IPS DF 19.7 (cell line): ENCODE measurements around the gene ARAP2.

ENCODE experiments used
- DNase-seq: peaks from one replicate; pipeline ENCODE4 v3.0.0-alpha.2; 2013; ENCODE audit warnings: low read depth, low spot score

ARAP2 gene

GRCh38 chr4:36244257-36245082 lies at the start of gene ARAP2:
Gene ARAP2, minus strand, starts transcription at chr4:36244514. Its CDS starts 15,028 bp downstream, at chr4:36229486.
- no peak for DNase-seq

GRCh38 chr4:36292556-36293188 lies 48.4 kb upstream of the ARAP2 start:
- DNase-seq, result no peak

GRCh38 chr4:36290641-36291040 lies 46.3 kb upstream of the ARAP2 start:
- DNase-seq, result no peak

- DNase-seq, result no peak
Observed at GRCh38 chr4:36288731-36289426, 44.6 kb upstream of the ARAP2 start.

GRCh38 chr4:36286481-36286871 lies 42.2 kb upstream of the ARAP2 start:
- no peak for DNase-seq

- no peak for DNase-seq
Observed at GRCh38 chr4:36285784-36286480, 41.6 kb upstream of the ARAP2 start.

DNA sequence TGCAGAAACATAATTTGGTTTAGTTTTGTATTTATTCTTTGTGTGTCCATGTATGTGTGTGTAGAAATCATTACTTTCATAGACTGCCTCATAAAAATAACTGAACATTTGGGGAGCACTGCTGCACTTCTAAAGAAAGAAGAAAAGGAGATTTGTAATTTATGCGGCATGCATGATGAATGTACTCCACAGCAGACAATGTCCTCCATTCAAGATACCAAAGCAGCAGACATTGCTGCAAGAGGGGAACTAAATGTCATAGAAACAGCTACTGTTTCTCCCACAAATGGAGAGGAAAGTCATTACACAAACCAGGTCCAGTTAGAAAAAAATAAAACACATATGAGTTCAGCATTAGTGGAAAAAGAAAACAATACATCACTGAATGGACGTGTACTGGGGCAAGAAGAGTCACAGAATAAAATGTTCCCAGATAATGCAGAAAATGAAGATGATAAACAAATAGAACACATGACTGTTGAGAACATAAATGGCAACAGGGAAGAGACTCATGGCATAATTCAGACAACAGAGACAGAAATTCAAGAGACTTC lies 39.7 kb upstream of the ARAP2 start:
- no peak for DNase-seq

- no peak for DNase-seq
Observed at GRCh38 chr4:36282503-36283030, 38.3 kb upstream of the ARAP2 start.

GRCh38 chr4:36281384-36282106 lies 37.2 kb upstream of the ARAP2 start, which contains the start of gene DTHD1:
Gene DTHD1, plus strand, starts transcription at chr4:36281616. Its CDS starts 143 bp downstream, at chr4:36281759.
- DNase-seq, result no peak

DNA sequence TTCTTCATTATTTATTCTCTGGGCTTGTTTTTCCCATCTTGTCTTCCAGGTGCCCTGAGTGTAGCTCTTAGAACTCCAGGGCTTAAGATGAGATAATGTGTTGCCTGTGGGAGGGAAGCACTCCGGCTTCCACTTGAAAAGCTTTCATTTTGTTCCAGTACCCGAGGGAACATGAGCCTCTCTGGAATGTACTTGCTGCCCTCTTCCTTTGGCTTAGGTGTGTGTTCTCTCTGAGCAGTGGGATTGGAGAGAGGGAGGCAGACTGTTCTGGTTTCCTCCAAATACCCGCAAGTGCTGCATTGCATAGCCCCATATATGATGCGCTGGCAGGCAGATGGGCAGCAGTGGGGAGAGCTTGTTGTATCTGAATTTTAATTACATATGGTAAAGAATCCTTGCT lies 36.2 kb upstream of the ARAP2 start:
- DNase-seq, result peak; percentile 20

DNA sequence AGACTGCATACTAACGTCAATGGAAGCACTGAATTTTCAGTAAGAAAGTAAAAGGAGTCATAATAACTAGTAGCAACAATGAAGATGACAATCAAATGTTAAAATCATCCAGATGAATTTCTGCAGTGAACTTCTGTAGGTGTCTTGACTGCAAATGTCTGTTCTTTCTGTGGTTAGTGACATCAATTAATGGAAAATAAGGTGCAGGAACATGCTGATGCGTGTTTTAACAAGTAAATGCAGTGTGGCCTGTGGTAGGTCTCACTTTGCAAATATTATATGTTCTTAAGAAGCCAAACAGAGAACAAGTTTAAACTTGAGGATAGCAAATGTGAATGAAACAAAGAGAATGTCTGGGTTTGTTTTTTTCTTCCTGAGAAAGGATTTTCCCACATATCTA lies 34.5 kb upstream of the ARAP2 start:
- DNase-seq, result no peak

GRCh38 chr4:36277533-36277932 lies 33.2 kb upstream of the ARAP2 start:
- DNase-seq, result no peak

DNA sequence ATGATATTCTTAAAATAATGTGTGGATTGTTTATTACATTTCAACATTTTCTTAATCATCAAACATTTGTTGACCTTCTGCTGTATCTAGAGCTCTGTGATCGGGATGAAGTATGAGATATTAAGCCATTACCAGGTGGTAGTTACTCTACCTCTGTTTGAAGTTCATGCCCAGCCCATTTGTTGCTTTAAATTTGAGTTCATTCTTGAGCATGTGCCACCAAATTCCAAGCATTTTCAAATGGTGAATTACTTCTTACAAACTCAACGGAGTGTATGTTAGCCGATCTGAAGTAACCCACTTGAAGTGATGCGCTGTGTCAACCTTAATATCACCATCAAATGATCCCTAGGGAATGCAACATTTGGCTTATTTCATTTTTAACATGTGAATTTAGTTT lies 29.8 kb upstream of the ARAP2 start:
- DNase-seq, result no peak

DNA sequence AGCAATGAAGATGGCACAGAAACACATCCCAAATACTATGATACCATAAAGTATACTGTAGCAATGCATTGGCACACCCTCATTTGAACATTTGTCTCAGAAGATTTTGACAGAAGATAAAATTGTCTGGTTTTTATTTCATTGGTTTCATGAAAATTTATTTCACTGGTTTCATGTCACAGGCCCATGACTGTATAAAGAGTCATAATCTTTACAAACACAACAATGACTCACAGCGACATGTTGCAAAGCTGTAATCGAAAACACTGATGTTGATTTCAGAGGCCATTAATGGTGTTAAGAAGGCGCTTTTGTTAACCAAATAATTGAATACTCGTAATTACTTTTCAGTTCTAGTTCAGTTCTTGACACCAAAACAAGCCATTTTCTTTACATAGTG lies 29.0 kb upstream of the ARAP2 start:
- DNase-seq, result no peak

GRCh38 chr4:36269533-36270173 lies 25.3 kb upstream of the ARAP2 start:
- DNase-seq, result no peak

- no peak for DNase-seq
Observed at GRCh38 chr4:36269101-36269500, 24.8 kb upstream of the ARAP2 start.

DNA sequence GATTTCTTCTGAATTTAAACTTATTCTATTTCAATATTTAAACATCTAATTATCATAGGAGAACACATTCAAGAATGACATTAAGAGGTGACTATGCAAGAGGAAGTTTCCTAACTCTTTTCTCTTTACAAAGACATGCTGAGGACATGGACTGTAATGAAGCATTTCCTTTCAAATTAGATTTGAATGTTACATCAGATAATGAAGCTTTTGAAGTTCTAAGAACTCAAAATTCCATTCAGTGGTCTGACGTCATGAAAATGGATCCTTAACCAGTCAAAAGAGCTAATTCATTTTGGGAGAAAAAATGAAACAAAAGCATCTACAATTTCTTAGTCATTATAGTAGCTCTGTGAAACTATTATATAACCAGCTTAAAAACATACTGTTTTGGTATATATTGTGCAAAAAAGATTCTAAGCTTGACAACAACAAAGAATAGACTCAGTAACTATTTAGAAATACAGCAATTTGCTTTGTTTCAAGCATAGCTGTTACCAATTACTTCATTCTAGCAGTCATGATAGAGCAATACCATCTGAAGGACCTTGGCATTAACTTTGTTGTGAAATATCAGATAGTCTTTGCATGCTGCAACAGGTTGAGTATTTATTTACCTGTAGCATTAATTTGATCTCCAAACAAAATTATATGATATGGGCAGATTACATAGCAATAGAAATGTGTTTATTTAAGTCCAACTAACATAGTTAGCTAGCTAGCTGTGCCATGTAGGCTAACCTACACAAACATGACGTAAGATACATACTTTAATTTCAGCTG lies 23.4 kb upstream of the ARAP2 start:
- DNase-seq, result no peak

GRCh38 chr4:36264207-36264826 lies 20.0 kb upstream of the ARAP2 start:
- no peak for DNase-seq

DNA sequence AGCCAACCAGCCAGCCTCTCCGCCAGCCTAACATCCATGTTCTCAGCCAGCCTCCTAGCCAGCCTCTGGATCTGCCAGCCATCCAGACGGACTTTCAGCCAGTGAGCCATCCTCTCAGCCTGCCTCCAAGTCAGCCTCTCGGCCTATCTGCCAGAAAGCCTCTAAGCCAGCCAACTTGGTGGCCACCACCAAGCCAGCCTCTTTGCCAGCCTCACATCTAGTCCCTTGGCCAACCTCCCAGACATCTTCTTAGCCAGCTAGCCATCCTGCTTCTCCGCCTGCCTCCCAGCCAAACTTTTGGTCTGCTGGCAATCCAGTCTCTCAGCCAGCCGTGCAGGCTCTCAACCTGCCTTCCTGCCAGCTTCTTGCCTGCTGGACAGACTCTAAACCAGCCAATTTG lies 16.4 kb upstream of the ARAP2 start:
- no peak for DNase-seq
